Neural cell (in vitro differentiated cells): ENCODE measurements around the gene TBX19. TPM values are rescaled to one million over a fixed set of nuclear protein-coding genes. Genes with fewer than 3 reads are reported as not detected.

Source experiments
- H2AFZ ChIP-seq: fragments of 200-600, 300-800 bp; sonication (generic), shearing (Covaris generic); 2 replicates; pipeline ENCODE4 v1.6.0; 2014; ENCODE audit warnings: low read depth, mild to moderate bottlenecking, antibody characterized with exemption, low read length, moderate library complexity
- H3F3A ChIP-seq: fragments of 200-600 bp; shearing (Covaris generic); 2 replicates; pipeline ENCODE4 v1.6.1; 2016; ENCODE audit warnings: mild to moderate bottlenecking, moderate library complexity, mixed read lengths, antibody characterized with exemption, low read length; ENCODE audit not compliant: insufficient read depth, poor library complexity, severe bottlenecking
- H3K27ac ChIP-seq: fragments of 200-600, 300-800 bp; sonication (generic), shearing (Covaris generic); 2 replicates; pipeline ENCODE4 v1.5.1; 2014; ENCODE audit warnings: mild to moderate bottlenecking, low read length, moderate library complexity
- H3K27me3 ChIP-seq: fragments of 300-800, 200-600 bp; sonication (generic), shearing (Covaris generic); 2 replicates; pipeline ENCODE4 v1.6.0; 2014; ENCODE audit warnings: mild to moderate bottlenecking, low read depth, low read length, moderate library complexity; ENCODE audit not compliant: insufficient read depth
- H3K36me3 ChIP-seq: fragments of 300-800, 200-600 bp; sonication (generic), shearing (Covaris generic); 2 replicates; pipeline ENCODE4 v1.5.1; 2014; ENCODE audit warnings: mild to moderate bottlenecking, antibody characterized with exemption, low read length, moderate library complexity; ENCODE audit not compliant: insufficient read depth
- H3K4me2 ChIP-seq: fragments of 300-800, 200-600 bp; sonication (generic), shearing (Covaris generic); 2 replicates; pipeline ENCODE4 v1.6.0; 2014; ENCODE audit warnings: mild to moderate bottlenecking, low read length
- H3K4me3 ChIP-seq: fragments of 300-800, 200-600 bp; sonication (generic), shearing (Covaris generic); 2 replicates; pipeline ENCODE4 v1.5.1; 2014; ENCODE audit warnings: mild to moderate bottlenecking, low read length, moderate library complexity
- H3K79me2 ChIP-seq: fragments of 200-600 bp; shearing (Covaris generic); replicated peaks from 2 replicates; pipeline ENCODE4 v1.6.0; 2014; ENCODE audit warnings: mild to moderate bottlenecking, low read length, moderate library complexity; ENCODE audit not compliant: insufficient read depth
- H3K9ac ChIP-seq: fragments of 300-800, 200-600 bp; sonication (generic), shearing (Covaris generic); 2 replicates; pipeline ENCODE4 v1.6.1; 2016; ENCODE audit warnings: mild to moderate bottlenecking, low read length, mixed read lengths
- H3K9me2 ChIP-seq: fragments of 200-600 bp; shearing (Covaris generic); 2 replicates; pipeline ENCODE4 v1.6.1; 2016; ENCODE audit warnings: mild to moderate bottlenecking, low read length, mixed read lengths; ENCODE audit not compliant: insufficient read depth
- H3K9me3 ChIP-seq: fragments of 200-600, 300-800 bp; sonication (generic), shearing (Covaris generic); 2 replicates; pipeline ENCODE4 v1.6.1; 2016; ENCODE audit warnings: mild to moderate bottlenecking, mixed run types, low read length, moderate library complexity, mixed read lengths
- H4K20me1 ChIP-seq: fragments of 200-600 bp; shearing (Covaris generic); 2 replicates; pipeline ENCODE4 v1.6.1; 2016; ENCODE audit warnings: mild to moderate bottlenecking, mixed run types; ENCODE audit not compliant: insufficient read depth
- CTCF ChIP-seq: fragments of 450-650 bp; IDR thresholded peaks from 2 replicates; pipeline ENCODE4 v1.5.1; 2014; ENCODE audit warnings: antibody characterized with exemption, mild to moderate bottlenecking, moderate library complexity; ENCODE audit not compliant: poor library complexity, severe bottlenecking
- EP300 ChIP-seq: fragments of 450-650 bp; conservative IDR thresholded peaks from 2 replicates; pipeline ENCODE4 v1.6.1; 2014; ENCODE audit warnings: antibody characterized with exemption, mild to moderate bottlenecking, moderate library complexity; ENCODE audit not compliant: poor library complexity, severe bottlenecking
- EZH2 ChIP-seq: fragments of 200-600, 300-800 bp; shearing (Covaris generic), sonication (generic); IDR thresholded peaks from 2 replicates; pipeline ENCODE4 v1.6.1; 2014; ENCODE audit warnings: antibody characterized with exemption, low read length, borderline replicate concordance, mild to moderate bottlenecking; ENCODE audit not compliant: insufficient read depth, poor library complexity, severe bottlenecking
- MXI1 ChIP-seq: fragments of 450-650 bp; conservative IDR thresholded peaks from 2 replicates; pipeline ENCODE4 v1.6.1; 2014; ENCODE audit warnings: antibody characterized with exemption, mild to moderate bottlenecking; ENCODE audit not compliant: poor library complexity, severe bottlenecking
- POLR2AphosphoS5 ChIP-seq: IDR thresholded peaks from 2 replicates; pipeline ENCODE4 v1.6.1; 2012
- RAD21 ChIP-seq: fragments of 450-650 bp; conservative IDR thresholded peaks from 2 replicates; pipeline ENCODE4 v1.6.1; 2014; ENCODE audit warnings: antibody characterized with exemption, mild to moderate bottlenecking, moderate library complexity
- REST ChIP-seq: IDR thresholded peaks from 2 replicates; pipeline ENCODE4 v1.6.1; 2012; ENCODE audit warnings: borderline replicate concordance
- SMC3 ChIP-seq: fragments of 450-650 bp; conservative IDR thresholded peaks from 2 replicates; pipeline ENCODE4 v1.6.1; 2014; ENCODE audit warnings: antibody characterized with exemption, mild to moderate bottlenecking, moderate library complexity; ENCODE audit not compliant: poor library complexity
- TAF1 ChIP-seq: IDR thresholded peaks from 2 replicates; pipeline ENCODE4 v1.6.1; 2012; ENCODE audit warnings: low read depth
- polyA plus RNA-seq: library from polyadenylated mRNA; depleted of rRNA; stranded (reverse); fragments of >200 nt; gene quantifications from 2 replicates; pipeline ENCODE4 v1.2.3, GENCODE V29; 2014

The TBX19 gene
- polyA plus RNA-seq, 1 donor from 2014 or later, result 0.42 TPM

- Histone ChIP-seq H3K9me2 (no peaks in the 10 kb centered on the region), H3F3A (no peaks in the 10 kb centered on the region), H3K36me3 (no peaks in the 10 kb centered on the region), H4K20me1 (no peaks in the 10 kb centered on the region), H3K9me3 (no peaks in the 10 kb centered on the region), H3K27me3 (no peaks in the 10 kb centered on the region), H3K9ac (no peak overlapping the region), H3K79me2 (no peaks in the 10 kb centered on the region), H3K27ac (no peak overlapping the region), H3K4me3 (no peak overlapping the region), H3K4me2 (no peak overlapping the region), H2AFZ (no peak overlapping the region)
- TF ChIP-seq EP300 (no peak), TAF1 (no peak), CTCF (no peak), RAD21 (no peak), EZH2 (no peak), REST (no peak), MXI1 (no peak), POLR2AphosphoS5 (no peak), SMC3 (no peak)
Observed at GRCh38 chr1:168300626-168301025, 19.9 kb downstream of the TBX19 start.

- Histone ChIP-seq H3K79me2 (no peaks in the 10 kb centered on the region), H3K4me3 (no peak overlapping the region), H3K4me2 (no peak overlapping the region), H3K9ac (no peak overlapping the region), H2AFZ (no peak overlapping the region), H3F3A (no peaks in the 10 kb centered on the region), H3K27ac (no peak overlapping the region), H4K20me1 (no peaks in the 10 kb centered on the region), H3K9me3 (no peaks in the 10 kb centered on the region), H3K9me2 (no peaks in the 10 kb centered on the region), H3K36me3 (no peaks in the 10 kb centered on the region), H3K27me3 (no peaks in the 10 kb centered on the region)
- TF ChIP-seq CTCF (no peak), TAF1 (no peak), MXI1 (no peak), SMC3 (no peak), EP300 (no peak), RAD21 (no peak), EZH2 (no peak), POLR2AphosphoS5 (no peak), REST (no peak)
Observed at GRCh38 chr1:168301664-168302320, 21.1 kb downstream of the TBX19 start.
